LHCN-M2 (cell line): Measurements from ENCODE around the gene NGFR. TPM values are rescaled to one million over a fixed set of nuclear protein-coding genes. Genes with fewer than 3 reads are reported as not detected.

ENCODE experiments used
- DNase-seq: peaks from one replicate; pipeline ENCODE4 v3.0.0-alpha.2; 2012; ENCODE audit warnings: low read depth
- total RNA-seq: library from RNA; depleted of rRNA; stranded (reverse); fragments of >200 nt; gene quantifications from 2 replicates; pipeline ENCODE4 v1.2.3, GENCODE V29; 2014

The NGFR gene
- total RNA-seq, 1 experiment from 2014 or later, result 40.2 TPM

DNA sequence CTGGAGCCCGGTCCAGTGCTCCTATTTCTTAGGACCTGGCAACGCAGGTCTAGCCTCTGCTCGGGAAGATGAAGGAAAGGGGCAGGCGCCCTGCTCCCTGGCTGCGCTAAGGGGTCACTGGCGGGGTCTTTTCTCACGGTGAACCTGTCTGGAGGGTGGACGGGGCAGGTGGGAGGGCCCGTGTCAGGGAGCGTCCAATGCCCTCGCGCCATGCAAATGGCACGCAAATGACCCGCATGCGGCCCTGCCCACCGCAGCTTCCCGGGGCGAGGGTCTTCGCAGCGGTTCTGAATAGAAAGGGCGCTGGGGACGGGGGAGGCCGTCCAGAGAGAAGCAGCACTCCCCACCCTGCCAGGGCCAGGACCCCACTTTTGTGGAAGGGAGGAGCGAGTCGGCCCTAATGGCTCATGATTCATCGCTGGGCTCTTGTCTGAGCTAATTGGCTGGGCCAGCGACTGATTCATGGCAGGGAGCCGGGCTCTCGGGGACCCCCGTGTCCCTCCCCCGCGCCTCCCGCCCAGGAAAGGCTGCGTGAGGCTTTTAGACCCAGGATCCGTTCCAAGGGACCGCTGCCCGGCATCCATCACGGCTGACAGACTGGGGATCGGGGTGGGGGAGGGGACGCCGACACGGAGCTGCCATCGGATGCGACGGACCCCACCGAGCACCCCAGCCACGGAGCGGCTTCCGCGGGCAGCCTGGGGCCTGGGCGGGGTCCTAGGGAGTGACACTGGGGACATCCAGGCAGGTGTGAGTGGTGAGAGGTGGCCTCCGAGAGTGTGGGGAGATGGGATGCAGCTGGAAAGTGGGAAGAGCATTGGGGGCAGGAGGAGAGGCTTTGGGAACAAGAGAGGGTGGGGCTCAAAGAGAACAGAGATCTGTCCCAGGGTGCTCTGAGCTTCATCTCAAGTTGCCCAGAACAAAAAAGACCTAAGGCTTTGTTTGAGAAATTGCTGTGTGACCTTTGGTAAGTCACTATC, 25.0 kb upstream of the NGFR start:
- DNase-seq, result no peak

DNA sequence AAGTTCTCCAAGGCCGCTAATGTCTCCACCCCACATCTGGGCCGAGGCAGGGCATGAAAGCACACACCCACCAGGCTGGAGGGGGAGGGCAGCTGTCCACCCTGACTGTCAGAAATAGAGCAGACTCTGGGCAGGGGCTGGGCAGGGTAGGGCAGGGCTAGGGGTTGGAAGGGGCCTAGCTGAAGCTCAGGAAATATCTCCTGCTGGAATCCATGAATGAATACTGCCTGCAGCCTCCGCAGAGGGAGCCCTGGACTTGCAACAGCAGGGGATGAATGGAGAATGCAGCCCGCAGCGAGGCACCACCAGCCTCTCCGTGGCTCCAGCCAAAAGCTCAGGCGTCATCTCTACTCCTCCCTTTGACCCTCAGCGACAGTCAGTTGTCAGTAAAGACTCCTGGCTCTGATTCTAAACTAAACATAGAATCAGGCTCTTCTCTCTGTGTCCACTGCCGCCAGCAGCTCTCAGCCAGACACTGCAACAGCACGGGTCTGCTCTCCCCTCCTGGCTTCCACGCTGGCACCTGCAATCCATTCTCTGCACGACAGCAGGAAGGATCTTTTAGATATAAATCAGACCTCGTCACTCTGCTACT, 23.9 kb upstream of the NGFR start:
- DNase-seq, result no peak

DNA sequence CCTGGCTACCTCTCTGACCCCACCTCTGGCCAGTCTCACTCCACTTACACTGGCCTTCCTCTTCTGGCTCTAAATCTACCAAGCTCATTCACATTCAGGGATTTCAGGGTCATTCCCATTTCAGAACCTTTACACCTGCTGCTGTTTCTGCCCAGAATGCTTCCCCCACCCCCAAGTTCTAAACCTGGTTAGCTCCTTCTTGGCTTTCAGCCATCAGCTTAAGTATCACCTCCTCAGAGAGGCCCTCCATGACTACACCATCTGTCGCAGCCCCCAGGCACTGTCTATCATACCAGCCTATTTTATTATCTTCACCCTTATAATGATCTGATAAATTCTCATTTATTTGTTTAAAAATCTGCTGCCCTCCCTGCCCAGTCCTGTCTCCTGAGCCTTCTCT, 23.3 kb upstream of the NGFR start:
- no peak for DNase-seq

DNA sequence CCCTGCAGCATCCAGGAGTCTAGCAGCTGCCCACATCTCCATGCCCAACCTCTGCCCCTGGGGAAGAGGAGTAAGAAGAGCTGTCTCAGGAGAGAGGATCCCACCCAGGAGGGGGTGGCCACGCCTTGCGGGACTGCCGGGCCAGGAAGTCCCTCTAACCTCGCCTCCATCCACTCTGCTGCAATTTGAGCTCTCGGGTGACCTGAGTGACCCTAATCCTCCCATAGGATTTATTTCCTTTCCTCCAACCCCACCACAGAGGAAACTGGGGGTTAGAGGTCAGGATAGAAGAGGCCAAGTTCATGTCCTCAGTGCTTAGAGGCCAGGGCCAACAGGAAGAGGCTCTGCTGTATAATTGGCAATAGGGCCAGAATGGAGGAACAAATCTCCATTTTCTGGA, 22.6 kb upstream of the NGFR start:
- no peak for DNase-seq

DNA sequence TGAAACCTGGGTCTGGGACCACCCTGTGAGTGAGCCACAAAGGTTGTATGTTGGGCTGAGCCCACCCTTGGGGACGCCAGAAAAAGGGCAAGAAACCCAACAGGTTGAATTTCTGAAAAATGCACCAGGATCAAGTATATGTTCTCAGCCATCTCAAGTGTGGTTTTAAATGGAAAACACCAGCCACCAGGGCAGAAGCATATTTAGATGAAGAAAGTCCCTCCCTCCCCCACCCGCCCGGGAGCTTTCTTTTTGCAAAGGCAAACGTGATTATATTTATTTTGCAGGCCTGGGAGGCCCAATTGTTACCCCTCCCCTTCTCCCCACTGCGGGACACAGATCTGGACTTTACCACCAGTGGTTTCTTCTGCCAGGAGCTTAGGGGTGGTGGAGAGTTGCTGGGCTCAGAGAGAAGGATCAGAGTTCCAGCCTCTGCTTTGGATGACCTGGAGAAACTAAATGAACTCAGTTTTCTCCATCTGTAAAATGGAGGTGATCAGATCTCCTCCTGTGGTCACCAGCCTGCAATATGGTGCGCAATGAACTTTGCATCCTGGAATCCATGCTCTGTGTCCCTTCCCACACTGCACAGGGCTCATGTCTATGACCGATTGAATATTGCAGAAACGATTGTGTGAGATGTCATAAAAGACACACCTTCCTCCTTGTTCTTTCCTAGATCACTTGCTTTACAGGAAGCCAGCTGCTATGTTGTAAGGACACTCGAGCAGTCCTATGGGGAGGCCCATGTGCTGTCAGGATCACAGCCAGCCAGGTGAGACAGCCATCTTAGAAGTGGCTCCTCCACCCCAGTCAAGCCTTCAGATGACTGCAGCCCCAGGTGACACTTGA, 21.0 kb upstream of the NGFR start:
- no peak for DNase-seq

DNA sequence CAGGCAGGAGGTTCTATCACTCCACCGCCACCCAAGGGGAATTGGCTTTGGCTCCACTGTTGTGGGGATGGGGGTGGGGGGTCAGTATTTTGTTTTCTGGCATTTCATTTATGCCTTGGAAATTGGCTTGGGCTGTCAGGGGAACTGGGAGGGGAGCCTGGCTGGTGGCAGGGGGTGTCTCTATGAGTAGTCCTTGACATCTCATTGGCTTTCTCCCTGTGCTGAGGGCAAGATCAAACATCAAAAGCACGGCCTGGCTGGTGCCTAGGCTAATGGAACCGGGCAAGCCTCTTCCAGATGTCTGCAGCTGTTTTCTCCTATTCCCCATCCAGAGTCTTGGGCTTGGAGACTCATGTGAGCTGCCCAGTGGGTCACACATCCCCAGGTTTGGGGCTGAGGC, 17.4 kb upstream of the NGFR start:
- no peak for DNase-seq

DNA sequence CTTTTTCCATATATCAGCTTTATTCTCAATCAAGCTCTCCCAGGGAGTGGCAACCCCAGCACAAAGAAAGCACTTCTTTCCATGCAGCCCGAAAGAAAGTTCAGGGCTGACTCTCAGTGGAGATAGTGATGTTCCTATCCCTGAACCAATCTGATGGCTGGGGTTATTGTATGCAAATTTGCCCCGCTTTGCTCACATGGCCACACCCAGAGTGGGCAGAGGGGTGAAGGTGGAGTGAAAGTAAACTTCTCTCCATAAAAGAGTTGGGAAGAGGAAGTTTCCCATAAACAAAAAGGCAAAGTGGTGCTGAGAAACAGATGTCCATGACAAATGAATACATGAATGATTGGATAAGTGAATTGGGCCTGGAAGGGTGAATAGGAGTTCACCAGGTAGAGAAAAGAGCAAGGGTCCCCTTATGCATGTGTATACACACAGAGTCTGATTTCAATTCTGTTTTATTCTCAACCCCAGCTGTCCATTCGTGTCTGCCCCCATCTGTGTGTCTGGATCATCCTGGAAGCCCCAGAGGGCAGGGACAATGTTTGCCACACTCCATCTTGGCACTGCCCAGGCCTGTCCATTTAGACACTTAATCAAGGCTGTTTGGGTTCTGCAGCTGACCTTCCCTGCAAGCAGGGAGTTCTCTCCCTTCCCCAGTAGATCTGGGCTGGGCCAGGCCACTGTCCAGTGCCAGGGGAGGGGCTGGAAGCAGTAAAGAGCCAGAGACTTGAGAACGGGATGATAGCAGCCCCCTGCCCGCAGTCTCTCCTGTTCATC, 14.1 kb upstream of the NGFR start:
- no peak for DNase-seq

DNA sequence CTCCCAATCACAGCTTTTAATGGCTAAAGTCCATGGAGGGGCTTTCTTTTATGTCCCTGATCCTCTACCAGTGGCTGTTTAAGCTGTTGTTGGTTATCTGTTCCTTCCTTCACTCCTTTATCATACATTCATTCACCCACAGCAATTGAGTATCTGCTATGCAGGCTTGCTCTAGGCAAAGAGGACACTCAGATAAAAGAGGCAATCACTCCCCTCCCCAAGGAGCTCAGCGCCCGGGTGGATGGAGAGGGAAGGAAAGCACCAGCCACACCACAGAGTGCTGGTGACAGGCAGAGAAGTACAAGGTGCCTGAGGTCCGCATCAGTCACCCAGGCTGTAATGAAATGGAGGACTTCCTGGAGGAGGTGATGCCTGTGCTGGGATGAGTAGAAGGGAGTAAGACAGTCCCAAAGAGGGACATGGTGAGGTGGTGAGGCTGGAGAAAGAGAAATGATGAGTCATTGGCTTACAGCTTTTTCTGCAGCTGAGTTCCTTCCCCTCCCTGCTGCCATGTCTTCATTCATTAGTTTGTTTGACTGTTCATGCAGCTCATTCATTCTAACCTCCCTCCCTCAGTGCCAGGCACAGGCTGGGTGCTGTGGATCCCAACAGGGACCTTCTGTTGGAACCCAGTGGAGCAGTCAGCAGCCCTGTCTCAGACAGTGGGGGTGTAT, 12.8 kb upstream of the NGFR start:
- DNase-seq, result peak; percentile 17

DNA sequence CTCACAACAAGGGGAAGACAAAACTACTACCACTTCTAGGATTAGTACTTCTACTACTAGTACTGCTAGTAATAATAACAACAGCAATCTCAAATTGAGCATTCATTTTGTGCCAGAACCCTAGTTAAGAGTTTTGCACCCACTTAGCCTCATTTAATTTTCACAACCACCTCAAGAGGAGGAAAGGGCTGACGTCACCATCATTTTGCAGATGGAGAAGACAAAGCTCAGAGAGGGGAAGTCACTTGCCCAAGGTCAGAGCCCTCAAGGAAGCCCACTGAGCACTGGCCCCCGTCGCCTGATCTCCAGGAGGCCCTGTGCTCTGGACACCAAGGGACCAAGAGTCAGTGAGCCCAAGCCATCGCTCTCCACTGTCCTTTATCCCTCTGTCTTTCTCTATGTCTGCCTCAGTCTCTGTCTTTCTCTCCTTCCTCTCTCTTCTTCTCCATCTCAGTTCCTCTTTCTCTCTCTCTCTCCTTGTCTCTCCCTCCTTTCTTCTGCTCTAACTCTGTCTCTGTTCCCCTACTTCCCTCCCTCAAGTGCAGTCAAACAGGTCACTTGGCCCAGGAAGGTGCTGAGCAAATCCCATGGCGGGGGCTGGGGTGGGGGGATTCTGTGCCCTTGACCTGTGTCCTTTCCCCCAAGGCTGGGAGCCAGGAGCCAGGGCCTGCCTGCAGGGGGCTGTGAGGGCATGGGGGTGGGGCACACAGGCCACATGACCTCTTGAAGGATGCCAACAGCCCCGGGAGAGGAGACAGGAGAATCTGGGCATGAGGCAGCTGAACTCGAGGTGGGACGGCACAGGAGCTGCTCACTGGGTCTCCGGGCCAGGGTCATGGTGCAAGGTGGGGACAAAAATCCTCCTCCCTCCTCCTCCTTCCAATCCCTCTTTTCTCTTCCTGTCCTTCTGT, 11.2 kb upstream of the NGFR start:
- DNase-seq, result no peak

DNA sequence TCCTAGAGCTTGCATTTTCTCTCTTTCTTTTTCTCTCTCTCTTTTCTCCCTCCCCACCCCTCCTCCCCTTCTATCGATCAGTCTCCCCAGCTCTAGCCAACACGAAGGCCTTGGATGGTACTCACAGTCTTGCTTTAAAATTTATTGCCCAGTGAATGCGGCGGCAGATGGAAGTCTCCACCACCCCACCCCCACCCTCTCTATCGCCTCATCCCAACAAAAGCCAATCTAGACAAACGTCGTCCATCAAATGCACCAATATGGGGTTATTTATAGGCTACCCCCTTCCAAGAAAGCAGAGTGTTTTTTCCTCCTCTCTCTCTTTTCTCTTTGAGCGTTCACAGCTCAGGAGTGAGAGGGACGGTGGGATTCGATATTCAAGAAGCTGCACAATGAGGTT, 10.5 kb upstream of the NGFR start:
- DNase-seq, result no peak

DNA sequence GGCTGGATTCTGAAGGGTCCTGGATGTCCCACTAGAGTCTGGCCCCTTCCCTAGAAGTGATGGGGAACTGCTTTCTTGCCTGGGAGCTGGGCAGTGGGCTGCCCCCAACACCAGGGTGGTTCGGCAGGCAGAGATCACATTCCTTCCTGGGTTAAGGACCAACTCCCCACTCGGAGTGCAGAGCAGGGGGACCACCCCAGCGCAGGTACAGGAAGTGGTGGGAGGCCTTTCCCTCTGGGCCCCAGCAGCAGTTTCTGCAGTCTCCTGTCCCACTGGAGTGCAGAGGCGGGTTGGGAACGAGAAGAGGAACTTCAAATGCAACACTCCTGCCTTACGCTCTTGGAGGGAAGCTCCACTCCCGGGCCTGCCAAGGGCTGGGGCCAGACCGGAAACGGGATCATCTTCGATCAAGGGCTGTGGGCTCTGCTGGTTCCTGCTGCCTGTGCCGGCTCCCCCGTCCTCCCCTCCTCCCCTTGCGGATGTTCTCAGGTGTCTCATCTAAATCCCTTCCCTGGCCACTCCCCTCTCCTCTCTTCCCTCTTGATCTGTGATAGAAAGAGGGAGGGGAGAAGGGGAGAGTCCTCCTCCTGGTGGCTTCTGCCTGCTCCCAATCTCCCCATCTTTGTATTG, 9.0 kb upstream of the NGFR start:
- DNase-seq, result no peak

DNA sequence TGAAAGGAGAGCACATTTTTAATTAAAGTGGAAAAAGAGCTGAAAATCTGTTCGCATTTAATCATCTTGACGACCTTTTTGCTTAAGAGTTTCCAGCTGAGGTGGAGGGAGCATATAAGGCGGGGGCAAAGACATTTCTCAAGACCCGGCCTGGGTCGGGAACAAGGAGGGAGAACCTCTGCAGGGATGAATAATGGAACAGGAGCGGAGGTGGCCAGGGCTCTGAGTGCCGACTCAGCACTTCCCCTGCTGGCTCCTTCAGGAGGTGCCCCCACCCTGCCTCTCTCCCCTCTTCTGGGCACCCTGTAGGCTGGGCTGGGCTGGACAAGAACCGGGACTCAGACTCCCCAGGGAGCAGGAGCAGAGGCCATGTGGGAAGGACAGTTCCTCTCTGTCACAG, 7.9 kb upstream of the NGFR start:
- DNase-seq, result no peak

DNA sequence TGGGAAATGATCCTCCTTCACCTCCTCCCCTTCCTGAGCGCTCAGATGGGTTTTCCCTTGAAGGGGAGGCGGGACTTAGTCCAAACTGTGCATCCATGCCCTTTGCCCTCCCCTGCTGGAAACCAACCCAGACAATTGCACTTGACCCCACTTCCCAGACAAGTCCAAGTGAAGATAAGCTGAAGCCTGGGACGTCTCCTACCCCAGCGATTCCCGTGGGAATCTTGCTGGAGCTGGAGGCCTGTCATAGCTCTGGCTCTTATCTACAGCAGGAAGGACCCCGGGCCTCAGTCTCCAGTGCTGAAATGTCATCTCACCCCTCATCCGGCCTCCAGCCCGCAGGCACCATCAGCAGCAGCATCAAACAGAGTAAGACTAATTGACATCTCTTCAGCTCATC, 6.5 kb upstream of the NGFR start:
- DNase-seq, result no peak

DNA sequence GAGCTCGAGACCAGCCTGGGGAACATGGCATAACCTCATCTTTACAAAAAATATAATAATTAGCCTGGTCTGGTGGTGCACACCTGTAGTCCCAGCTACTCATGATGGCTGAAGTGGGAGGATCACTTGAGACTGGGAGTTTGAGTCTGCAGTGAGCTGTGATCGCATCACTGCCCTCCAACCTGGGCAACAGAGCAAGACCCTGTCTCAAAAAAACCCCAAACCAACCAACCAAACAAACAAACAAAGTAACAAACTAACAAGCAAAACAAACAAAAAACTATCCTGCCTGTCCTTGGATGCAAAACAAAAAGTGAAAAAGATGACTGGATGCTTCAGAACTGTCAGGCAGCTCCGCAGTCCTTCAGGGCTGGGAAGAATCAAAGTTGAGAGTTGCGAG, 5.7 kb upstream of the NGFR start:
- DNase-seq, result no peak

DNA sequence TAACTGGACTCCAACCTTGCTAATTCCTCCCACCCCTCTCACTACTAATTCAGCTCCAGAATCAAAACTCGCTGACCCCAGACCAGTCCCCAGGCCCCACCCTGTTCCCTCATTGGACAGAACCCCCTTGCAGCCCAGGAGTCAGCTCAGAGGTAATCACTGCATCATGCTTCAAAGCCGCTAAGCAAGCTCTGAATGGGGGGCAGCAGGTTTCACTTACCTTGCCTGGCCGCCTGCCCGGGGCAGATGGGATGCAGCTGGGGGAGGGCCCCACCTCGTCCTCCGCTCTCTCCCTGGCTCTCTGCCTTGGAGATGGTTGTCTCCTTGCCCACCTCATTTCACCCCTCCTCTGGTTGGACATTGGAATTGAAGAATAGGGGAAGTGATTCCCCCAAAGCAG, 4.8 kb upstream of the NGFR start:
- DNase-seq, result no peak

DNA sequence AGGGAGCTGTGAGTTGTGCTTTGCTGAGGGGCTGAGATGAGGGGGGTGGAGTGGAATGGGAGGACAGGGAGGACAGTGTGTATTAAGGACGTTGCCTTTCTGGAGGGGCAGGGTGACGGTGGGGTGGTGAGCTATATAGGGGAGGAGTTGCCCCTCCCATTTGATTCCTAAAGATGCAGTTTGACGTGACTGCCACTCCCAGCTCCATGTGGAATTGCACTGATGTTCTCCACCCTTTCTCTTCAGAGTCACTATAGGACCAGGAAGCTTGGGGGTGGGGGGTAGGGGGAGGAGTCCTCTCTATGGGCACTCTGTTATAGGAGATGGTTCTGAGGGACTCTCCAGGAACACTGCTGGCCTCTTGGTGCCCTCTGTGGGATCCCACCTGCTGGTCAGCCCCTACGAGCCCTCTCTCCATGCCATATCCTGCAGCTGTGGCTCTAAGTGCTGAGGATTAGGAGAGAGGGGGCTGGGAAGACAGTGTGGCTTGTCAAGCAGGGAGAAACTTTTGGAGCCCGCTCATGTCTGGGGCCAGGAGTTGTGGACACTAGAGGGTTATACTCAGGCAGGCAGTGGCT, 3.8 kb upstream of the NGFR start:
- DNase-seq, result no peak

DNA sequence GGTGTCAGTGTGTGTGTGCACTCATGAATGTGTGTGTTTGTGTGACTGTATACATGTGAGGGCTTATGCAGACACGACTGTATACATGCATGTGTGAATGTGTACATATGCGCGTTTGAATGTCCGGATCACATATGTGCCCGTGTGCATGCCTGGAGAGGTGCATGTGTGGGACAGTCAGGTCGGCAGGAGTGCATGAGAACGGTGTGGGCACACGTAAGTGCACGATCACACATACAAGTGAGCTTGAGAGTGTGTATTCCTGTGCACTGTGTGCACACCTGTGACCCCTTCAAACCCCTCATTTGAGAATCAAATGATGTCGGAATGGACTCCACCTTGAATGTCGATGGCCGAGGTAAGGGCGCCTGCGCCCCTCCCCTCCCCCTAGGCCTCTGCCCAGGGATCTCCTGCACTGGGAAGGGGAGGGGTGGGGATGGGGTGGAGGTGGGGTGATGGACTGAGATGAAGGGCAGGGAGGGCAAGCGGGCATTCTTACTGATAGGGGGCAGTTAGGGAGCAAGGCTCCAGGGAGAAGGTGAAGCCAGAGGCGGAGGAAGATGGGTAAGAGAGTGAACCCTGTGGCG, 601 bp upstream of the NGFR start:
- DNase-seq, result no peak

DNA sequence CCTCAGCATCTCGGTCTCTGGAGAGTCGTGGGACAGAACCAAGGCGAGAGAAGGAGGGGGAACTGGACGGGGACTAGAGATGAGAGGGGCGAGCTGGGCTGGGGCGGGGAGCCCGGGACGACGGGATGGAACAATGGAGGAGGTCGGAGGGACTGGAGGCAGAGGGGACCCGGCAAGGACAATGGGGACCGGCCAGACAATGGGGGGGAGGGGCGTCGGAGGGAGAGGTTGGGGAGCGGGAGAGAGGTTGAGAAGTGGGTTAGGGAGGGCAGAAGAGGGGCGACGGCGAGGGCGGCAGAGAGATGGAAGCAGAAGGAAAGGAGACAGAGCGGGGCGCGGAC, 719 bp downstream of the NGFR start:
- no peak for DNase-seq
